K562 (cell line): ENCODE results near the gene HMX2. TPM values are rescaled to one million over a fixed set of nuclear protein-coding genes. Genes with fewer than 3 reads are reported as not detected.

Experiments used
- ATAC-seq: fragments of 200-7000 bp; cut with Tn5 transposase; 3 replicates; pipeline ENCODE4 v1.9.1; 2020; ENCODE audit warnings: moderate library complexity
- BruUV-seq: library from RNA; stranded (reverse); fragments of 400-500 nt; replicated peaks from 2 replicates; lab custom pipeline; 2021; lab: Mats Ljungman, UMichigan
- CTCF ChIA-PET: fragments of 300-600 bp; formaldehyde crosslinking; extraction: SDS; loops from one replicate; lab custom pipeline; 2021; ENCODE audit warnings: low intra/inter-chr PET ratio; lab: Yijun Ruan, JAX
- POLR2A ChIA-PET: fragments of 300-600, 350-650 bp; sonication (Branson Sonifier 250); formaldehyde crosslinking; extraction: SDS; loops from one replicate; lab custom pipeline; 2021; ENCODE audit warnings: antibody characterized with exemption, inconsistent platforms; lab: Yijun Ruan, JAX
- DNase-seq, 4 experiments: peaks; one replicate each; pipeline versions ENCODE4 v3.0.0 to v3.0.0-alpha.2; 2011 to 2018; ENCODE audit warnings: low spot score in 3 of 4, mixed read lengths in 3 of 4; ENCODE audit errors: extremely low read depth in 1 of 4
- FAIRE-seq: peaks from 2 replicates; lab custom pipeline; 2011; peaks lifted over from hg19 to GRCh38; lab: Jason Lieb, UNC
- H2AFZ ChIP-seq: 2 replicates; pipeline ENCODE4 v1.6.0; 2011; ENCODE audit warnings: low read depth, low read length, control low read depth, inconsistent platforms
- H3K27ac ChIP-seq: fragments of 200-600 bp; 3 replicates; pipeline ENCODE4 v1.8.0; 2011; ENCODE audit warnings: low read depth, mild to moderate bottlenecking, control low read depth, inconsistent platforms, low read length, moderate library complexity, mixed read lengths; ENCODE audit errors: extremely low read depth
- H3K27me3 ChIP-seq, 2 experiments: fragments of 300-600 bp in 1 of 2; 2 replicates in 1 of 2; 3 replicates in 1 of 2; pipeline versions ENCODE4 v1.6.0 to v1.8.0; 2011; ENCODE audit warnings: inconsistent platforms in 2 of 2, low read length in 2 of 2, mild to moderate bottlenecking in 1 of 2, mixed read lengths in 1 of 2, moderate library complexity in 1 of 2; ENCODE audit not compliant: control insufficient read depth in 2 of 2, insufficient read depth in 2 of 2
- H3K36me3 ChIP-seq: fragments of 300-600 bp; 3 replicates; pipeline ENCODE4 v1.8.0; 2011; ENCODE audit warnings: mild to moderate bottlenecking, low read length, inconsistent platforms; ENCODE audit not compliant: control insufficient read depth, insufficient read depth
- H3K4me1 ChIP-seq, 2 experiments: fragments of 200-600 bp in 1 of 2; replicated peaks in 1 of 2; 2 replicates in 1 of 2; 3 replicates in 1 of 2; pipeline versions ENCODE4 v1.5.1 to v1.8.0; 2011; ENCODE audit warnings: inconsistent platforms in 2 of 2, low read length in 2 of 2, mild to moderate bottlenecking in 1 of 2, mixed read lengths in 1 of 2, moderate library complexity in 1 of 2; ENCODE audit not compliant: control insufficient read depth in 2 of 2, insufficient read depth in 2 of 2
- H3K4me2 ChIP-seq: 2 replicates; pipeline ENCODE4 v1.6.1; 2011; ENCODE audit warnings: low read length, control low read depth, inconsistent platforms, mixed read lengths; ENCODE audit not compliant: insufficient read depth
- H3K4me3 ChIP-seq: fragments of 200-600 bp; sonication (generic), shearing (Covaris generic); 2 replicates; pipeline ENCODE4 v1.5.1; 2016; ENCODE audit warnings: control low read depth, inconsistent platforms
- H3K79me2 ChIP-seq: fragments of 200-600 bp; 3 replicates; pipeline ENCODE4 v1.8.0; 2011; ENCODE audit warnings: low read length, inconsistent platforms; ENCODE audit not compliant: control insufficient read depth, insufficient read depth
- H3K9ac ChIP-seq, 2 experiments: 2 replicates each; pipeline versions ENCODE4 v1.6.0 to v1.6.1; 2011; ENCODE audit warnings: low read depth in 2 of 2, low read length in 2 of 2, control low read depth in 1 of 2, inconsistent platforms in 1 of 2, mild to moderate bottlenecking in 1 of 2, mixed read lengths in 1 of 2; ENCODE audit not compliant: insufficient read depth in 1 of 2
- H3K9me1 ChIP-seq: one replicate; pipeline ENCODE4 v1.6.0; 2011; ENCODE audit warnings: inconsistent platforms, mild to moderate bottlenecking, low read length, moderate library complexity; ENCODE audit not compliant: control insufficient read depth, insufficient read depth
- H3K9me3 ChIP-seq: replicated peaks from 2 replicates; pipeline ENCODE4 v1.5.1; 2011; ENCODE audit warnings: low read depth, low read length, inconsistent platforms; ENCODE audit not compliant: control insufficient read depth, insufficient read depth
- H4K20me1 ChIP-seq: replicated peaks from 2 replicates; pipeline ENCODE4 v1.6.1; 2011; ENCODE audit warnings: low read length, inconsistent platforms, mixed read lengths; ENCODE audit not compliant: control insufficient read depth, insufficient read depth
- ARID4B ChIP-seq: sonication (generic); formaldehyde crosslinking; IDR thresholded peaks from 2 replicates; pipeline ENCODE4 v1.8.0; 2022; ENCODE audit warnings: mild to moderate bottlenecking, missing genetic modification reagents
- ATF3 ChIP-seq, 2 experiments: fragments of 450-650 bp in 1 of 2; sonication (generic) in 1 of 2; formaldehyde crosslinking in 1 of 2; IDR thresholded peaks in 1 of 2; conservative IDR thresholded peaks in 1 of 2; 2 replicates each; pipeline versions ENCODE4 v1.6.1 to v1.8.1; 2016 to 2023; ENCODE audit warnings: mild to moderate bottlenecking in 2 of 2, moderate library complexity in 2 of 2, inconsistent platforms in 1 of 2, missing genetic modification reagents in 1 of 2
- DACH1 ChIP-seq: fragments of 450-650 bp; IDR thresholded peaks from 2 replicates; pipeline ENCODE4 v1.6.1; 2018; ENCODE audit not compliant: partially characterized antibody
- GABPA ChIP-seq: fragments of 200-800 bp; sonication (Bioruptor generic); conservative IDR thresholded peaks from 2 replicates; pipeline ENCODE4 v1.6.1; 2016; ENCODE audit warnings: low read depth, missing genetic modification characterization, missing compliant biosample characterization
- NR2C2 ChIP-seq, 2 experiments: fragments of 200-800 bp in 1 of 2; sonication (Bioruptor generic) in 1 of 2; sonication (generic) in 1 of 2; formaldehyde crosslinking in 1 of 2; IDR thresholded peaks; 2 replicates each; pipeline versions ENCODE4 v1.6.1 to v1.8.0; 2016 to 2022; ENCODE audit warnings: mild to moderate bottlenecking in 1 of 2, missing compliant biosample characterization in 1 of 2, missing genetic modification characterization in 1 of 2, missing genetic modification reagents in 1 of 2
- ZNF589 ChIP-seq: fragments of 200-800 bp; sonication (Bioruptor generic); IDR thresholded peaks from 2 replicates; pipeline ENCODE4 v1.6.1; 2016; ENCODE audit warnings: low read depth, missing genetic modification characterization, missing compliant biosample characterization
- WGBS: fragments of 100-300 bp; shearing (Covaris generic); methylation state at CpG from one replicate; pipeline ENCODE4 v1.1.6; 2016; ENCODE audit warnings: low coverage, mixed read lengths; ENCODE audit not compliant: insufficient coverage; ENCODE audit errors: missing lambda C conversion rate; 5-methylcytosine and 5-hydroxymethylcytosine counted together
- in situ Hi-C: fragments of 300-500 bp; cut with MboI; formaldehyde crosslinking; loops from 4 replicates; pipeline ENCODE4 v1.15.0; 2018; ENCODE audit warnings: inconsistent platforms, mixed read lengths
- intact Hi-C: fragments of 100-400 bp; cut with micrococcal nuclease; formaldehyde crosslinking; loops from 2 replicates; pipeline ENCODE4 v1.14.2; 2022
- polyA plus RNA-seq, 8 experiments: library from polyadenylated mRNA; depleted of rRNA in 4 of 8; stranded (reverse) in 5 of 8; unstranded in 3 of 8; fragments of >200 nt; fragmentation: Nextera tagmentation in 2 of 8; fragmentation: Illumina TruSeq in 1 of 8; extraction: Ambion mirVana in 2 of 8; extraction: Trizol in 1 of 8; gene quantifications; 2 replicates each; pipeline versions ENCODE4 v1.2.1 to v1.2.3, GENCODE V29; 2011 to 2014; ENCODE audit warnings: inconsistent platforms in 1 of 8, missing spikeins in 1 of 8
- total RNA-seq, 7 experiments: library from RNA; depleted of rRNA in 6 of 7; stranded (reverse); fragments of >200 nt in 6 of 7; fragmentation: Illumina TruSeq in 2 of 7; extraction: Trizol in 2 of 7; gene quantifications; 2 replicates each; pipeline versions ENCODE4 v1.2.1 to v1.2.3, GENCODE V29; 2011 to 2021; ENCODE audit warnings: low replicate concordance in 1 of 7

The HMX2 gene
- total and polyA plus RNA-seq, 9 of the 15 experiments (the other 6 are each of a cell fraction or from before 2014, with no cell fraction given) = 0.07 to 0.58 (median 0.09) TPM; not detected in 2

GRCh38 chr10:123109466-123109865, 38.5 kb upstream of the HMX2 start (continued):
- TF ChIP-seq NR2C2 (CRISPR knock-in tag; IDR thresholded peaks at IDR 0.05) (no peak), NR2C2 (tag; IDR thresholded peaks at IDR 0.05) (peak; percentile 76), ZNF589 (peak; percentile 55; the same call in 1 of the 2 replicates), DACH1 (no peak), ATF3 (IDR thresholded peaks at IDR 0.05) (peak; percentile 84), ATF3 (CRISPR knock-in tag; conservative IDR thresholded peaks at IDR 0.05) (no peak), GABPA (tag) (0 out of 2 replicates have a peak, but pooled peaks have one; percentile 28)

GRCh38 chr10:123117644-123118417, 30.1 kb upstream of the HMX2 start:
- Histone ChIP-seq H3K9me3 (no peaks in the 10 kb centered on the region), H3K27ac (no peak overlapping the region), H2AFZ (no peak overlapping the region), H4K20me1 (no peaks in the 10 kb centered on the region), H3K9ac (no peak overlapping the region), H3K4me1 (peaks cover 0 to 3% of the 10 kb centered on the region in 2 experiments; a peak in 2 of 5 replicates), H3K79me2 (no peaks in the 10 kb centered on the region)
- in situ Hi-C loops = no loop called here
- no TSS peak for BruUV-seq
- POLR2A ChIA-PET = interaction anchor here (0.6 kb wide), 1 partner anchor 73 kb away, joined by 3 read pairs; no protein-coding TSS in a partner anchor
- ATAC-seq = peak; percentile 73
- FAIRE-seq = no peak
- TF ChIP-seq ARID4B (CRISPR knock-in tag) = no peak
- 0 out of 2 replicates have a peak, but pooled peaks have one; percentile 18 for TF ChIP-seq GABPA (tag)
- TF ChIP-seq, all 486 proteins: peak for 1
- no peak overlapping the region for H3K4me3 ChIP-seq
- intact Hi-C loops = no loop called here
- no peak for DNase-seq
- H3K36me3 ChIP-seq = no peaks in the 10 kb centered on the region
- CTCF ChIA-PET = no interaction called here
- H3K27me3 ChIP-seq = peaks cover 4 to 30% of the 10 kb centered on the region in 2 experiments; a peak in 3 of 5 replicates
- H3K4me2 ChIP-seq = no peak overlapping the region
- no peaks in the 10 kb centered on the region for H3K9me1 ChIP-seq
- WGBS = 6% methylated on average over 26 of the region's 26 CpGs
